Cardiac atrium fibroblast (primary cell): ENCODE data around the gene TRIM14. TPM values are rescaled to one million over a fixed set of nuclear protein-coding genes. Genes with fewer than 3 reads are reported as not detected.

ENCODE experiments used
- total RNA-seq: library from RNA; depleted of rRNA; stranded (reverse); fragments of >200 nt; gene quantifications from 2 replicates; pipeline ENCODE4 v1.2.3, GENCODE V29; 2015

Gene TRIM14
- total RNA-seq: 1.8 and 2.6 TPM in 2 replicates

GRCh38 chr9:98118640-98119601, at the start of gene TRIM14:
Gene TRIM14 (minus strand): TSS chr9:98119222. CDS start chr9:98119188, 34 bp downstream.

GRCh38 chr9:98056269-98057137, 62.5 kb downstream of the TRIM14 start, which contains the start of gene NANS:
Gene NANS (plus strand): TSS chr9:98056732. CDS start chr9:98056809, 77 bp downstream.

Other genes starting within 250 kb of the TRIM14 start
- gene TRMO, start 196.7 kb downstream of the TRIM14 start, total RNA-seq: 10.0 and 22.9 TPM in 2 replicates
- not detected in 2 replicates for gene HEMGN, start 181.1 kb downstream of the TRIM14 start, total RNA-seq
- gene ANP32B, start 135.9 kb downstream of the TRIM14 start, total RNA-seq: 9.9 and 10.0 TPM in 2 replicates
- 73.2 and 96.4 TPM in 2 replicates for gene NANS, start 62.5 kb downstream of the TRIM14 start, total RNA-seq
- 0.54 and 1.1 TPM in 2 replicates for gene CORO2A, start 73.4 kb upstream of the TRIM14 start, total RNA-seq
- gene TBC1D2, start 136.4 kb upstream of the TRIM14 start, total RNA-seq: 5.3 and 5.8 TPM in 2 replicates